B cell (primary cell): ENCODE data around the gene ZSWIM6. TPM values are rescaled to one million over a fixed set of nuclear protein-coding genes. Genes with fewer than 3 reads are reported as not detected.

Experiments
- ATAC-seq: fragments of 200-7000 bp; cut with Tn5 transposase; one replicate; pipeline ENCODE4 v1.10.0; 2021; ENCODE audit warnings: low read depth, mild to moderate bottlenecking, moderate number of reproducible peaks, moderate library complexity
- CTCF ChIA-PET: fragments of 350-600 bp; sonication (Branson Sonifier 250); formaldehyde crosslinking; loops from one replicate; lab custom pipeline; 2021; ENCODE audit warnings: antibody characterized with exemption, inconsistent platforms; lab: Charles Lee
- POLR2A ChIA-PET: fragments of 350-600 bp; sonication (Branson Sonifier 250); formaldehyde crosslinking; loops from one replicate; lab custom pipeline; 2021; ENCODE audit warnings: antibody characterized with exemption; lab: Charles Lee
- DNase-seq: peaks from one replicate; pipeline ENCODE4 v3.0.0; 2013
- H2AFZ ChIP-seq: 2 replicates; pipeline ENCODE4 v1.6.1; 2012; ENCODE audit warnings: mild to moderate bottlenecking, low read depth, low read length; ENCODE audit not compliant: insufficient read depth, poor library complexity, severe bottlenecking
- H3K27ac ChIP-seq, 2 donors: 1 replicate in 1 of 2; 2 replicates in 1 of 2; pipeline ENCODE4 v1.5.1; 2012 to 2013; ENCODE audit warnings: low read length in 2 of 2, mild to moderate bottlenecking in 2 of 2, moderate library complexity in 1 of 2
- H3K27me3 ChIP-seq, 4 experiments: fragments of 200-600 bp in 1 of 4; sonication (generic) in 1 of 4; replicated peaks in 1 of 4; 1 replicate in 2 of 4; 2 replicates in 2 of 4; pipeline versions ENCODE4 v1.6.1 to v1.7.0; 2013 to 2016; ENCODE audit warnings: low read length in 3 of 4, mild to moderate bottlenecking in 2 of 4, mixed read lengths in 1 of 4, moderate library complexity in 1 of 4; ENCODE audit not compliant: insufficient read depth in 4 of 4, control insufficient read depth in 3 of 4; ENCODE audit errors: control extremely low read depth in 1 of 4
- H3K36me3 ChIP-seq, 2 experiments: replicated peaks in 1 of 2; 1 replicate in 1 of 2; 2 replicates in 1 of 2; pipeline versions ENCODE4 v1.6.1 to v1.7.1; 2013; ENCODE audit warnings: low read length in 1 of 2; ENCODE audit not compliant: insufficient read depth in 2 of 2, control insufficient read depth in 1 of 2; ENCODE audit errors: control extremely low read depth in 1 of 2, extremely low read depth in 1 of 2
- H3K4me1 ChIP-seq, 2 donors: fragments of 200-600 bp in 1 of 2; sonication (generic) in 1 of 2; 1 replicate in 1 of 2; 2 replicates in 1 of 2; pipeline versions ENCODE4 v1.5.1 to v1.6.1; 2013 to 2017; ENCODE audit warnings: low read length in 2 of 2; ENCODE audit not compliant: control insufficient read depth in 2 of 2, insufficient read depth in 2 of 2
- H3K4me2 ChIP-seq: replicated peaks from 2 replicates; pipeline ENCODE3; 2012; ENCODE audit warnings: mild to moderate bottlenecking, low read depth, low read length; ENCODE audit not compliant: poor library complexity, severe bottlenecking
- H3K4me3 ChIP-seq, 5 experiments: fragments of 200-600 bp in 1 of 5; sonication (generic) in 1 of 5; 1 replicate in 3 of 5; 2 replicates in 2 of 5; pipeline versions ENCODE4 v1.5.1 to v1.7.0; 2011 to 2016; ENCODE audit warnings: low read length in 4 of 5, mild to moderate bottlenecking in 4 of 5, low read depth in 2 of 5, control low read depth in 1 of 5, moderate library complexity in 1 of 5; ENCODE audit not compliant: insufficient read depth in 1 of 5; ENCODE audit errors: control extremely low read depth in 1 of 5, extremely low read depth in 1 of 5
- H3K79me2 ChIP-seq: fragments of 200-600 bp; sonication (generic); one replicate; pipeline ENCODE4 v1.6.0; 2016; ENCODE audit warnings: low read length; ENCODE audit not compliant: control insufficient read depth, insufficient read depth
- H3K9ac ChIP-seq: fragments of 200-600 bp; sonication (generic); 2 replicates; pipeline ENCODE4 v1.6.1; 2017; ENCODE audit warnings: mild to moderate bottlenecking, low read length, moderate library complexity
- H3K9me3 ChIP-seq, 3 donors: one replicate each; pipeline versions ENCODE4 v1.6.1 to v1.7.1; 2013; ENCODE audit warnings: low read length in 2 of 3; ENCODE audit not compliant: control insufficient read depth in 2 of 3, insufficient read depth in 1 of 3; ENCODE audit errors: control extremely low read depth in 1 of 3
- H4K20me1 ChIP-seq: 2 replicates; pipeline ENCODE4 v1.6.0; 2012; ENCODE audit warnings: mild to moderate bottlenecking, low read length; ENCODE audit not compliant: insufficient read depth, control insufficient read depth, poor library complexity, severe bottlenecking
- H3K27ac Mint-ChIP-seq: one replicate; pipeline ENCODE4 v1.8.0; 2021; ENCODE audit warnings: mixed read lengths
- H3K27me3 Mint-ChIP-seq: one replicate; pipeline ENCODE4 v1.8.0; 2021; ENCODE audit warnings: mixed read lengths
- H3K4me1 Mint-ChIP-seq: one replicate; pipeline ENCODE4 v1.8.0; 2021; ENCODE audit warnings: mixed read lengths
- H3K4me3 Mint-ChIP-seq: one replicate; pipeline ENCODE4 v1.8.0; 2021; ENCODE audit warnings: mixed read lengths
- H3K9me3 Mint-ChIP-seq: one replicate; pipeline ENCODE4 v1.8.0; 2022; ENCODE audit warnings: mixed read lengths; ENCODE audit not compliant: insufficient read depth
- CTCF ChIP-seq: fragments of 200-600 bp; IDR thresholded peaks from one replicate; pipeline ENCODE4 v1.8.0; 2022; ENCODE audit warnings: antibody characterized with exemption, mild to moderate bottlenecking
- EZH2 ChIP-seq: IDR thresholded peaks from 2 replicates; pipeline ENCODE4 v1.6.1; 2012; ENCODE audit warnings: borderline replicate concordance, low read depth, mild to moderate bottlenecking, moderate library complexity, low read length; ENCODE audit not compliant: insufficient read depth, poor library complexity, severe bottlenecking
- WGBS: methylation state at CpG from one replicate; pipeline ENCODE4 v1.1.5; 2013; ENCODE audit warnings: missing lambda C conversion rate; ENCODE audit not compliant: insufficient coverage; 5-methylcytosine and 5-hydroxymethylcytosine counted together
- intact Hi-C: fragments of 100-400 bp; cut with micrococcal nuclease; formaldehyde crosslinking; loops from one replicate; pipeline ENCODE4 v1.10.0; 2022
- polyA plus RNA-seq: library from polyadenylated mRNA; depleted of rRNA; stranded (reverse); fragments of >200 nt; gene quantifications from 2 replicates; pipeline ENCODE4 v1.2.3, GENCODE V29; 2012
- total RNA-seq, 2 donors: library from RNA; stranded (reverse); fragments of 120-200 nt in 1 of 2; gene quantifications; 1 replicate in 1 of 2; 2 replicates in 1 of 2; pipeline versions ENCODE4 v1.2.3 to v1.2.4, GENCODE V29; 2013 to 2022

Gene ZSWIM6
- total and polyA plus RNA-seq, 2 donors (not counting 1 experiment from before 2014, with no cell fraction given): 7.9 to 16.4 TPM

DNA sequence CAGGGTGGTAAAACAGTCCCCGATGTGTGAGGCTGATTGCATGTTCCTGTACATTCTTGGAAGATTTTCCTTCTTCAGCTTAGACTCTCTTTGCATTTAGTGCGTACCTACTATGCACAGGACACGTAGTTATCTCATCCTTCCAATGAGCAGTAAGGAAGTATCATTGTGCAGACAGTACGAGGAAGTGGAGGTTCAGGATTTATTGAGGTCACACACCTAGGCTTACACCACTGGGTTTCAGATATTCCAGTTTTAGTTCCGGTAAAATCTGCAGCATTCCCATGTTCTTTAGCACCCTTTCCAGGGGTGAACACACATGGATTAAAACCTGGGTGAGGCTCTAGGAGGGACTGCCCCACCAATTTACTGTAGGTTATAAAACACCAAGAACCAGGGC lies 238.7 kb downstream of the ZSWIM6 start:
- no peak overlapping the region for H3K4me3 Mint-ChIP-seq
- Histone ChIP-seq H3K4me2 (no peak overlapping the region), H3K79me2 (no peaks in the 10 kb centered on the region), H4K20me1 (no peaks in the 10 kb centered on the region), H3K9me3 (no peaks in the 10 kb centered on the region), H3K9ac (no peak overlapping the region), H3K36me3 (no peaks in the 10 kb centered on the region), H3K4me3 (no peak overlapping the region), H2AFZ (no peak overlapping the region), H3K27ac (no peak overlapping the region), H3K27me3 (no peaks in the 10 kb centered on the region), H3K4me1 (no peaks in the 10 kb centered on the region)
- ChIA-PET CTCF (no interaction called here), POLR2A (interaction anchor here (0.5 kb wide), 1 partner anchor 59 kb away, joined by 3 read pairs; no protein-coding TSS in a partner anchor)
- no peaks in the 10 kb centered on the region for H3K4me1 Mint-ChIP-seq
- H3K27ac Mint-ChIP-seq: no peak overlapping the region
- H3K27me3 Mint-ChIP-seq: no peaks in the 10 kb centered on the region
- TF ChIP-seq EZH2 (no peak), CTCF (no peak)
- 100% methylated on average over 1 of the region's 5 CpGs for WGBS
- DNase-seq (no peak), ATAC-seq (no peak)
- intact Hi-C loops: no loop called here
- H3K9me3 Mint-ChIP-seq: no peaks in the 10 kb centered on the region

DNA sequence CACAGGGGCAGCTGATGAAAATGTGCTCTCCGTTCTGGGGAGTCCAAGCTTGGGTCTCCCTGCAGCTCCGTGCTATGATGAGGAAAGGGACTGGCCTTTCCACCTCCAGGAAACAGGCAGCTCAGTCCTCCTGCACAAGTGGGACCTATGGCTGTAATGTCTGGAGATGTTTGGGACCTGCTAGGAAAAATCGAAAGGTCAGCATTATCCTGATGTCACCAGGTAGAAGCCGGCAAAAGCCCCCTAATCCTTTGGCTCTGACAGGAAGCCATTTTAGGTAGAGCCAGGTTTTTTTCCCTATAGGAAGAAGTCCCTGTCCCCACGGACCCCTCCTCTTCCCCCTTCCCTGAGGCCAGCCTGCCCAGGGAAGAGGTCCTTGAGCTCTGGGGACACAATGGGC lies 240.9 kb downstream of the ZSWIM6 start:
- no peak overlapping the region for H2AFZ ChIP-seq
- H3K9me3 Mint-ChIP-seq: no peaks in the 10 kb centered on the region
- H3K4me3 ChIP-seq: no peak overlapping the region
- no peak overlapping the region for H3K27ac Mint-ChIP-seq
- H3K4me2 ChIP-seq: no peak overlapping the region
- H3K27ac ChIP-seq: no peak overlapping the region
- ChIA-PET POLR2A (no interaction called here), CTCF (no interaction called here)
- no peaks in the 10 kb centered on the region for H3K27me3 ChIP-seq
- no peaks in the 10 kb centered on the region for H3K27me3 Mint-ChIP-seq
- DNase-seq: no peak
- no peaks in the 10 kb centered on the region for H3K36me3 ChIP-seq
- no peak overlapping the region for H3K9ac ChIP-seq
- H3K9me3 ChIP-seq: no peaks in the 10 kb centered on the region
- WGBS: 82% methylated on average over 4 of the region's 5 CpGs
- TF ChIP-seq CTCF: no peak
- no peak for TF ChIP-seq EZH2
- no peak for ATAC-seq
- no peaks in the 10 kb centered on the region for H4K20me1 ChIP-seq
- intact Hi-C loops: no loop called here
- no peaks in the 10 kb centered on the region for H3K4me1 ChIP-seq
- H3K79me2 ChIP-seq: no peaks in the 10 kb centered on the region
- no peaks in the 10 kb centered on the region for H3K4me1 Mint-ChIP-seq
- H3K4me3 Mint-ChIP-seq: no peak overlapping the region
